GM21619 (cell line): Measurements from ENCODE around the gene FCHO1.
"Not testable (repeated sequence)": the region's sequence is repeated elsewhere in the genome, so short reads cannot be mapped to it uniquely, and the experiment has no call there.

Source experiments
- ATAC-seq: cut with Tn5 transposase; IDR thresholded peaks from one replicate; pipeline ENCODE4 v1.9.1; 2021; ENCODE audit not compliant: unreplicated experiment

Gene FCHO1

DNA sequence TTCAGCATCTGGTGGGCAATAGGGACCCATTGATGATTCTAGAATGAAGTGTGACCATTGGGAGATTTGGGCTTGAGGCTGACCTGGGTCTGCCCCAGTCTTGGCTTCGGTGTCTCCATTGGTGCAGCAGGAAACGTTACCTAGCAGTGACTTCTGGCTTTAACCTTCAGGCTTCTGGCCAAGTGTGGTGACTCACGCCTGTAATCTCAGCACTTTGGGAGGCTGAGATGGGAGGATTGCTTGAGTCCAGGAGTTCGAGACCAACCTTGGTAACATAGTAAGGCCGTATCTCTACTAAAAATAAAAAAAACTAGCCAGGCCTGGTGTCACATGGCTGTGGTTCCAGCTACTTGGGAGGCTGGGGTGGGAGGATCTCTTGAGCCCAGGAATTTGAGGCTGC is 7.2 kb downstream of the FCHO1 start:
- ATAC-seq: no peak

DNA sequence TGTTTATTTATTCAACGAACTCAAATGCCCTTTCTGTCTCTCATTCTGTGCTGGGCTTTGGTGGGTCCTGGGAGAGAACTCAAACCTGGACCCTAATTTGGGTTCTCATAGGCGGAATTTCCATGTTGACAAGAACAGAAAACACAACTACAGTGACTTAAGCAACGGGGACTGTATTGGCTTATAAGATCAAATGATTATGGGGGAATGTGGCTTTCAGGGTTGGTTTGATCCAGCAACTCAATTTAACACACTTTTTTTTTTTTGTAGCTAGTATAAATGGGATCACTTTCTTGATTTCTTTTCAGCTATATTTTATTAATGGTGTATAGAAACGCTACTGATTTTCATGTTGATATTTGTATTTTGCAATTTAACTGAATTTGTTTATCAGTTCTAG is 9.9 kb downstream of the FCHO1 start:
- ATAC-seq: no peak

DNA sequence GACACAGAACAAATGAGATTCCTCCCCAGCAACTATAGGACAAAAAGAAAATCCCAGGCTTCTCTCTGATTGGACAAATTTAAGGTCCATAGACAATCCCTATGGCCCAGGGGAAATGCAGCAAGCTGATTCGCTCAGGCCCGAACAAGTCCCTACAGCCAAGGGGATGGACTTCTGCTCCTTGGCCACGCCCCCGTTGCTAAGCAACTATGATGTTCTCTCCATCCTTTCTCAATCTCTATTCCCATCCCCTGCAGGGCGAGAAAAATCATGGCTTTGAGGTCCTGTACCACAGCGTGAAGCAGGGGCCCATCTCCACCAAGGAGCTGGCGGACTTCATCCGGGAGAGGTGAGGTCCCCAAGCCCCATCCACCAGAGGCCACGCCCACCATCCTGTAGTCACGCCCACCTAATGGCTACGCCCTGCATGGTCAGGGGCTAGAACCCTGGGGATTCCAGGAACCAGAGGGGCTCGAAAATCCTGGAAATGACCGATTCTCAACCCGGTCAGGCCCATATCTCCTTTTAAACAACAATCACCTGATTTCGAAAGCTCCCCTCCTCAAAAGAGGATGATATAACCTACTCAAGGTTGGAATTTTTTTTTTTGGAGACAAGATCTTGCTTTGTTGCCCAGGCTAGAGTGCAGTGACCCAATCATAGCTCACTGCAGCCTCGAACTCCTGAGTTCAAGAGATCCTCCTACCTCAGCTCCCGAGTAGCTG is 11.4 kb downstream of the FCHO1 start:
- no peak for ATAC-seq

DNA sequence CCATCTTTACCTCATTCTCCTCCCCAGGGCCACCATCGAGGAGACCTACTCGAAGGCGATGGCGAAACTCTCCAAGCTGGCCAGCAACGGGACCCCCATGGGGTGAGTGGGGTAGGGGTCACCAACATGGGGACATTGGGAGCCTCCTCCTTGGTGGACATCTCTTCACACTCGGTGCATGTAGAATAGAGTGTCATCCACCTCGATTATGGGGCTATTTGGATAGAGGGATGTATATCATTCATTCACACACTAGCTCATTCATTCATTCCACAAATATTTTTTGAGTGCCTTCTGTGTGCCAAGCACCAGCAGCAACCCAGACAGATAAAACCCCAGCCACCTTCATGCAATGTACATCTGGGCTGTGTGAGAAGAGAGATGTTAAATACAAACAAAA is 13.1 kb downstream of the FCHO1 start:
- no peak for ATAC-seq

DNA sequence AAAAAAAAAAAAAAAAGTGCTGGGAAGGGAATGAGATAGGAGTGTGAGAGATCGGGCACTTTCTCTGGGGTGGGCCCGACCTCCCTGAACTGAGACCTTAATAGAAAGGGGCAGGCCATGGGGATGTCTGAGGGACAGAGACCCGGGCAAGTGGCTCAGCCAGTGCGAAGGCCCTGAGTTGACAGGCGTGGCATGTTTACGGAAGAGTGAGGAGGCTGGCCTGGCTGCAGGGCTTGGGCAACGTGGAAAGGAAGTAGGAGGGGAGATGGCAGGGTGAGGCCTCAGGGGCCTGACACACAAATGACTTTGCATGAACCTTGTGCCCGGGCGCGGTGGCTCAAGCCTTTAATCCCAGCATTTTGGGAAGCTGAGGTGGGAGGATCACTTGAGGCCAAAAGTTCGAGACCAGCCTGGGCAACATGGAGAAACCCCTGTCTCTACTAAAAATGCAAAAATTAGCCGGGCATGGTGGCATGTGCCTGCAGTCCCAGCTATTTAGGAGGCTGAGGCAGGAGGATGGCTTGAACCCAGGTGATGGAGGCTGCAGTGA is 13.9 kb downstream of the FCHO1 start:
- no peak for ATAC-seq

DNA sequence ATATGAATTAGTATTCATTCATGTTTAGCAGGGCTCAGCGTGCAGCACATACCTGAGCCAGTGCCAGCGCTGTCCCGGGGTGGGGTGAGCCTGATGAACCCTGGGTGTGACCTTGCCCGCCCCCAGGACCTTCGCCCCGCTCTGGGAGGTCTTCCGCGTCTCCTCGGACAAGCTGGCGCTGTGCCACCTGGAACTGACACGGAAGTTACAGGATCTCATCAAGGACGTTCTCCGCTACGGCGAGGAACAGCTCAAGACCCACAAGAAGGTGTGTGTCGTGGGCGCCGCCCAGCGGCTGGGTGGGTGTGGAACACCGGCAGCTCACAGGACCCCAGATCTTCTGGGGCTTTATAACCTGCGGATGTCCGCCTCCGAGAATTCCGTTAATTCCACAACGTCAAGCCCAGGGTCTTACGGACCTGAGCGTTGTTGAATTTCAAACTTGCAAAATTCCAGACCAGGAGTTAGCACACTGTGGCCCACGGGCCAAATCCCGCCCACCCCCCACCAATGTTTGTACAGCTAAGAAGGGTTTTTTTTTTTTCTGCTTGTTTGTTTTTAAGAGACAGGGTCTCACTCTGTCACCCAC is 15.4 kb downstream of the FCHO1 start:
- no peak for ATAC-seq

DNA sequence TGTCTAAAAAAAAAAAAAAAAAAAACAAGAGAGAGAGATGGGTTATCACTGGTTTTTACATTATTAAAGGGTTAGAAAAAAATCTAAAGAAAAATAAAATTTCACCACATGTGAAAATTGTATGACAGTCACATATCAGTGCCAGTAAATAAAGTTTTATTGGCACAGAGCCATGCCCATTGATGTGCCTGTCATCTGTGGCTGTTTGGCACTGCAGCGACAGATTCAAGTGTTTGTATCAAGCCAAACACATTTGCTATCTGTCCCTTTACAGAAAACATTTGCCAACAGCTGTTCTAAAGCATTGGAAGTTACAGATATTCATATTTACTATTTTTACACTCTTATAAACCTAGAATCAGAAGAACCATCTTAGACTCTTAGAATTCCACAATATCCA is 16.3 kb downstream of the FCHO1 start:
- ATAC-seq: no peak

DNA sequence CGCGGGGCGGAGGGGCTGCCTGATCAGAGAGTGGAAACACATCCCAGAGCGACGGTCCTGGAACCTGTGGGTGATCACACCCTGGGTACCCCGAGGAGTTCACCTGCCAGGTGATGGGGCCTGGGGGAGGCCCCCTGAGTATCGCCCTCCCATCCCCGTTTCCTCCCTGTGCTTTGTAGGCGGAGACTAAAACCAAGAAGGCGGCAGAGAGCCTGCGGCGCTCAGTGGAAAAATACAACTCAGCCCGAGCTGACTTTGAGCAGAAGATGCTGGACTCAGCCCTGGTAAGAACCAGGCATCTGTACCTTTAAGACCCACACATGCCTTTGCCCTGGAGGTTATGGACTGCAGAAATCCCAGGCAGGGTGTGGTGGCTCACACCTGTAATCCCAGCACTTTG is 19.3 kb downstream of the FCHO1 start:
- no peak for ATAC-seq

DNA sequence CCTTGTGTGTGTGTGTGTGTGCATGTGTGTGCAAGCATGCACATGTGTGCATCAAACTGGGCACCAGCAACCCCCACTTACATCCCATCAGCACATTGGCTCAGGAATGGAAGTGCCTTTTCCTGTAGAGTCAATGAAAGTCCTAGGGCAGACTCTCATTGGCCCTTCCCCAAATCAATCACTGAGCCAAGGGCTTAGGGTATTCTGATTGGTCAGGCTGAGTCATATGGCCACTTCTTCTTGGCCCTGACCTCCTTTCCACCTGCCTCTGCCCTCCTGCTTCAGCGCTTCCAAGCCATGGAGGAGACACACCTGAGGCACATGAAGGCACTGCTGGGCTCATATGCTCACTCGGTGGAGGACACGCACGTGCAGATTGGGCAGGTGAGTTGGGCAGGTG is 20.9 kb downstream of the FCHO1 start:
- no peak for ATAC-seq

DNA sequence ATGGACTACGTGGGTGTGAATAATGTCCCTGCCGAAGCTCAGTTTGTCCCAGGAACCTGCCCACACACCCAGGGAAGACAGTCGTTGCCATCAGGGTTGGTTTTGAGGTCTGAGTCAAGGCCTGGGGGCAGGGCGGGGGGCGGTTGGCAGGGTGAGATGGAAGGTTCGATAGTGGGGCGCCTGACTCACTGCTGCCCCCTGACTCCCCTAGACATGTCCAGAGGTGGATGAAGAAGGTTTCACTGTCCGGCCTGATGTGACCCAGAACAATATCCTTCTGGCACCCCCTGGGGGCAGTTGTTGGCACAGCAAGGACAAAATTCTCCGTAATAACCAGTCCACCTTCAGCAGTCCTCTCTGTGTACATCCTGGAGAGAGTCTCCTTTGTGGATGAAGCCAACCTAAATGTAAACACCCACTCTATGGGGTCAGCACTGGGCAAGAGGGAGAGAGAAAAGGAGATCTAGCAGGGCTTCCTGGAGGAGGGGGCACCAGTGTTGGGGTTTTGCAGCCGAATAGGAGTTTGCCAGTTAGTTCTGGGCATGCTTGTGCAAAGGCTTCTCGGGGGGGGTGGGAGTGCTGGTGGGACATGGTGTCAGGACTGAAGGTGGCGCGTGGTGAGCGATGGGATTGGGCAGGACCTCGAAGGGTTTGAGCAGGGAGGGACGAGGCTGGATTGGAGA is 24.1 kb downstream of the FCHO1 start:
- ATAC-seq: no peak

DNA sequence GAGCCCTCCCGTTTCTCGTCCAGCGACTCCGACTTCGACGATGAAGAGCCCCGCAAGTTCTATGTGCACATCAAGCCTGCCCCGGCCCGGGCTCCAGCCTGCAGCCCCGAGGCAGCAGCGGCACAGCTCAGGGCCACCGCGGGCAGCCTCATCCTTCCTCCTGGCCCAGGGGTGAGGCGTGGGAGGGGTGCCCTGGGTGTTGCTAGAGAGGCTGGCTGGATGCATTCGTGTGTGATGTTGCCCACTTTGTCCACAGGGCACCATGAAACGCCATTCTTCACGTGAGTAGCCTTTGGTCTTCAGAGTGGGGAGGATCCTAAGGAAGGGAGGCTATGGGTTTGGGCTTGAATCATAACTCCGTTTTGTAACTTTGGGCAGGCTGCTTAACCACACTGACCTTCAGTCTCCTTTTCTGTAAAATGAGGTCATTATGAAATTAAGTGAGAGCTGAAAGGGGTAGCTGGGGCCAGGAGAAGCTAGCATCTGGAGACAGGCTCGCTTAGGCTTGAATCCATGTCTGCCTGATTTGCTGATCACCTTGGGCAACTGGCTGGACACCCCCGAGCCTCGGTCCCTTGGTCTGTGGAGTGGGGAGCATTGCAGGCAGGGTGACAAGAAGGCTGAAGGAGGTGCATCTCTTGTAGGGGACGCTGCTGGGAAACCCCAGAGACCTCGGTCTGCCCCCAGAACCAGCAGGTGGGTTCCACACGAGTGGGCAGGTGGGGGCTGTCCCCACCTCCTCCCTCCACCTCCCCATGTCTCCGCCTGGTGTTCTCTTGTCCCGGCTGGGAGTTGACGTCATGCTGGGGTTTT is 24.9 kb downstream of the FCHO1 start:
- ATAC-seq: peak; percentile 56

DNA sequence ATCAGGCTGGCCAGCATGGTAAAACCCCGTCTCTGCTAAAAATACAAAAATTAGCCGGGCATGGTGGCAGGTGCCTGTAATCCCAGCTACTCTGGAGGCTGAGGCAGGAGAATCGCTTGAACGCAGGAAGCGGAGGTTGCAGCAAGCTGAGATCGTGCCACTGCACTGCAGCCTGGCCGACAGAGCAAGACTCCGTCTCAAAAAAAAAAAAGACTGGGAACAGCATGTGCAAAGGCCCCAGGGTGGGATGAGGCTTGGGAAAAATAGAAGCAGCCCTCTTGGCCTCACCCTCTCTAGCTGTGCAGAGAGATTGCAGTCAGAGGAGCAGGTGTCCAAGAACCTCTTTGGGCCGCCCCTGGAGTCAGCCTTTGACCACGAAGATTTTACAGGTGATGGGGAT is 26.6 kb downstream of the FCHO1 start:
- not testable (repeated sequence) for ATAC-seq

DNA sequence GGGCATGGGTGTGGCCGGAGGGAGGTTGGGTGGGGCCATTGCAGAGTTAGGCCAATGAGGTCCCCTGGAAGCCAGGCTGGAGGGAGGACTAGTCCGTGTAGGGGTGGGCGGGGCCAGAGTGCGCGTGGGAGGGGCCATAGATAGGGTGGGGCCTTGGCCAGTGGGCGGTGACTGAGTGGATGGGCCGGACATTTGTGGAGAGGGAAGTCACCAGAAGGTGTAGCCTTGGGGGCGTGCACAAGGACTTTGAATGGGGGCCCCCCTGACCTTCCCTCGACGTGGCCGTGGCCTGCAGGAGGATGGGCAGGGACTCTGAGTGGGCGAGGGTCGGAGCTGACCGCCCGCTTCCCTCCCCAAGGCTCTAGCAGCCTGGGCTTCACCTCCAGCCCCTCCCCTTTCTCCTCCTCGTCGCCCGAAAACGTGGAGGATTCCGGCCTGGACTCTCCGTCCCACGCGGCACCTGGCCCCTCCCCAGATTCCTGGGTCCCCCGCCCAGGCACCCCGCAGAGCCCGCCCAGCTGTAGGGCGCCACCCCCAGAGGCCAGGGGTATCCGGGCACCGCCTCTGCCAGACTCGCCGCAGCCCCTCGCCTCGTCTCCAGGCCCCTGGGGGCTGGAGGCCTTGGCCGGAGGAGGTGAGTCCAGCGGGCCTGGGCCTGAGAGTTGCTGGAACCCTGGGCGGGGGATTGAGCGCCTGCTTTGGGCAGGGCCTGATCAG is 27.1 kb downstream of the FCHO1 start:
- ATAC-seq: no peak

DNA sequence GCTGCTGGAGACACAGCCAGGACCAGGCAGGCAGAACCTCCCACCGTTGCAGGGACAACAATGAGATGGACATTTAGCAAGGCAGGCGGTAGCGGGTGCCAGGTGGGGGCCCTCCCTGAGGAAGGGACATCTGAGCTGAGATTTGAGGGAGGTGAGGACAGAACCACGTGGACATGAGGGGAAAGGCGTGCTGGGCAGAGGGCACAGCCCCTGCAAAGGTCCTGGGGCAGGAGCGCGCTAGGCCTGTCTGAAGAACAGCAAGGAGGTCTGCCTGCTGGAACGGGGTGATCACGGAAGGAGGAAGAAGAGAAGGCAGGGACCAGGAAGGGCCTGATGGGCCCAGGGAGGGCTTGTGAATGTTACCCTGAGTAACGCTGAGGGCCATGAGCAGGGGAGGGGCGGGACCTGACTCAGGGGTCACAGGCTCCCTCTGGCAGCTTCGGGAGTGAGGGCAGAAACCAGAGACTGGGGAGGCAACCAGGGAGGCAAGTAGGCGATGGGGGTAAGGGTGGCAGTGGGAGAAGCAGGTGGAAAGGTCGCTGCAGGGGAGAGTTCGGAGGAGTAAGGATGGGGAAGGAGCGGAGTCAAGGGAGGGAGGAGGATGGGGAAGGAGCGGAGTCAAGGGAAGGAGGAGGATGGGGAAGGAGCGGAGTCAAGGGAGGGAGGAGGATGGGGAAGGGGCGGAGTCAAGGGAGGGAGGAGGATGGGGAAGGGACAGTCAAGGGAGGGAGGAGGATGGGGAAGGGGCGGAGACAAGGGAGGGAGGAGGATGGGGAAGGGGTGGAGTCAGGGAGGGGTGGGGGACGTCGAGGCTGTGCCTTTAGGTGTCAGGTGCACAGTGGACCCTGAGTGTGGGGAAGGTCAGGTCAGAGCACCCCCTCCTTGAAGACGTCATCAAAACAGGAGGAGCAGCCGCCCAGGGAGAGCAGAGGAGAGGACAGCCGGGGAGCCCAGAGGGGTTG is 28.0 kb downstream of the FCHO1 start:
- ATAC-seq: no peak

DNA sequence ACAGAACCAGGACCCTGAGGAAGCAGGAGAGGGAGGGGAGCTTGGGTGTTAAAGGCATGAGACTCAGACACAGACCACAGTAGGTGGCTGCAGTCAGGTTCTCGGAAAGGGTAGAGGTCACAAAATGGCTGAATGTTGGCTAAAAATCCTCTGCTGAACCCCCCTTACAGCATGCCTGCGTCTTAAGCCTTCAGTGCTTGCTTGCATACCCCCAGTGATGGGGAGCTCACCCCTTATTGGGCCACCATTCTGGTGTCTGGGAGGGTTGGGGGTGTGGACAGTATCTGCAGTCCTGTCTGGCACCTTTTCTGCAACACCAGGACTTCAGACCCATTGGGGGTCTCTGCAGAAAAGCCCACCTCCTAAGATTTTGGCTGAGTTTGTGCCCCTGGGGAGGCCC is 29.5 kb downstream of the FCHO1 start:
- ATAC-seq: no peak

DNA sequence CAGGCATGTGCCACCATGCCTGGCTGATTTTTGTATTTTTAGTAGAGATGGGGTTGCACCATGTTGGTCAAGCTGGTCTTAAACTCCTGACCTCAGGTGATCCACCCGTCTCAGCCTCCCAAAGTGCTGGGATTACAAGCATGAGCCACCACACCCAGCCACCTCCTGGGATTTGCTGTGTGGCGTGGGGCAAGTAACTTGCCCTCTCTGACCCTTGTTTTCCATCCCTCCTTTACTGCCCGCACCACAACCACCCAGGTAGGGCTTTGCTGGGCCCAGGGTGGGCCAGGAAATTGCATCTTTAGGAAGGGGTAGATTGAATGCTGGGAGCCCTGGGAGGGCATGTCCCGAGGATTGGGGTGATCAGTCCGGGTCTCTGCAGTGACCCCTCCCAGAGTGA is 32.4 kb downstream of the FCHO1 start:
- ATAC-seq: not testable (repeated sequence)

DNA sequence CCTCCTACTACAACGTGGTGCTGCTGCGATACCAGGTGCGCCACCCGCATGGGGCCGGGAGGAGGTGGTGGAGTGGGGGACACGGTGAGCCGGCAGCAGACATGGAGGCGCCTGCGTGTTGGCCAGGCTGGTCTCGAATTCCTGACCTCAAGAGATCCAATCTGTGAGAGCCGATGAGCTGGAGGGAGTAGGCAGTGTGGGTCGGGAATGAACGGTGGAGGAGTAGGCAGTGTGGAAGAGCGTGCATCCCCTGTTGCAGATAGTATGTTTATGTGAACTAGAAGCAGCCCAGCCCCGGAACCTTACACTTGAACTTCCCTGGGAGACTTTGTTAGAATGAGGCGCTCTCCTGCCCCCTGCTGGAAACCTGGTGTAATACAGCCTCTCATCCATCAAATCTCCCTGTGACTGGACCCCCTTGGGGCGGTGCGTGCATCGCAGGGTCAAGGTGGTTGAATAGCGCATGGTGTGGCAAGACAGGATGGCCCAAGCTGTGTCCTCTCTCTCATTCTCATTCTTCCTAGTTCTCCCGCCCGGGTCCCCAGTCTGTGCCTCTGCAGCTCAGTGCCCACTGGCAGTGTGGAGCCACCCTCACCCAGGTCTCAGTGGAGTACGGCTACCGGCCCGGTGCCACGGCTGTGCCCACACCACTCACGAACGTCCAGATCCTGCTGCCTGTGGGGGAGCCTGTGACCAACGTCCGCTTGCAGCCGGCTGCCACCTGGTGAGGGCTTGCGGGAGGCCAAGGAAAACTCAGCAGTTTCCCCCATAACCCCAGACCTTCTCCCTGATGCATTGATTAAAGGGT is 33.1 kb downstream of the FCHO1 start:
- no peak for ATAC-seq

DNA sequence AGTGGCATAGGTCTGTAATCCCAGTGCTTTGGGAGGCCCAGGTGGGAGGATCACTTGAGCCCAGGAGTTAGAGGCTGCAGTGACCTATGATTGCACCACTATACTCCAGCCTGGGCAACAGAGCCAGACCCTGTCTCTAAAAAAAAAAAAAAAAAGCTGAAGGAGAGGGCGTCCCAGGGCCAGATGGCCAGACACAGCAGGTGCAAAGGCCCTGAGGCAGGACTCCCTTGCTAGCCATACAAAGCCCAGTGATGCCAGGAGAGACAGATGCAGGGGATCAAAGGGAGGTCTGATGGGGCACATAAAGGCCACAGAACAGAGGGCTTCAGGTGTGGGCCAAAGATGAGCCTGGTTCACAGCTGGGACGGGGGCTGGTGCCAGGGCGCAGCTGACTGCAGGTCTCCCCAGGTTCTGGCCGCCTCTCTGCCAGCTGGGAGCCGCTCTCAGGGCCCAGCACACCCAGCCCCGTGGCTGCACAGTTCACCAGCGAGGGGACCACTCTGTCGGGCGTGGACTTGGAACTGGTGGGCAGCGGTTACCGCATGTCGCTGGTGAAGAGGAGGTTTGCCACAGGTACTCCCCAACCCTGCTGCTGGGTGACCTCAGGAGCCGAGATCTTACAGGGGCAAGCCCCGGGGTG is 36.1 kb downstream of the FCHO1 start:
- ATAC-seq: no peak
